Tibial nerve (tissue), 4 donors: ENCODE results near the gene RGL3. TPM values are rescaled to one million over a fixed set of nuclear protein-coding genes. Genes with fewer than 3 reads are reported as not detected.

Source experiments
- DNase-seq, 2 donors: peaks; one replicate each; pipeline ENCODE4 v3.0.0-alpha.2; 2019; ENCODE audit warnings: low spot score in 2 of 2
- H3K27ac ChIP-seq, 4 donors: fragments of 200-600 bp; sonication (generic) in 3 of 4; one replicate each; pipeline ENCODE4 v1.5.1; 2017 to 2019; ENCODE audit warnings: mild to moderate bottlenecking in 1 of 4
- H3K27me3 ChIP-seq, 2 donors: fragments of 200-600 bp; sonication (generic) in 1 of 2; one replicate each; pipeline versions ENCODE4 v1.5.1 to v1.6.0; 2017 to 2019
- H3K36me3 ChIP-seq, 3 donors: fragments of 200-600 bp; sonication (generic); one replicate each; pipeline ENCODE4 v1.5.1; 2018 to 2019
- H3K4me1 ChIP-seq, 4 donors: fragments of 200-600 bp; sonication (generic) in 3 of 4; one replicate each; pipeline ENCODE4 v1.5.1; 2017 to 2019
- H3K4me3 ChIP-seq, 4 donors: fragments of 200-600 bp; sonication (generic) in 3 of 4; one replicate each; pipeline ENCODE4 v1.5.1; 2017 to 2019; ENCODE audit warnings: mild to moderate bottlenecking in 1 of 4, moderate library complexity in 1 of 4
- H3K9me3 ChIP-seq, 4 donors: fragments of 200-600 bp; sonication (generic) in 3 of 4; one replicate each; pipeline ENCODE4 v1.5.1; 2017 to 2019
- EP300 ChIP-seq, 2 donors: sonication (generic); formaldehyde crosslinking; IDR thresholded peaks; one replicate each; pipeline ENCODE4 v1.6.1; 2017; ENCODE audit warnings: antibody characterized with exemption in 2 of 2, mild to moderate bottlenecking in 1 of 2
- POLR2A ChIP-seq, 2 donors: fragments of 450-650 bp; IDR thresholded peaks; one replicate each; pipeline ENCODE4 v1.6.1; 2017; ENCODE audit warnings: antibody characterized with exemption in 2 of 2, mild to moderate bottlenecking in 2 of 2, moderate library complexity in 2 of 2
- WGBS, 2 donors: methylation state at CpG; one replicate each; pipeline ENCODE4 v1.1.5; 2018; 5-methylcytosine and 5-hydroxymethylcytosine counted together
- total RNA-seq, 4 donors: library from RNA; depleted of rRNA; stranded (reverse); fragments of >200 nt; gene quantifications; one replicate each; pipeline ENCODE4 v1.1.0, GENCODE V29; 2016
- TF ChIP-seq, protein P1 (sequence below), 5 experiments: fragments of 200-600 bp in 3 of 5; fragments of 450-650 bp in 2 of 5; sonication (generic) in 3 of 5; IDR thresholded peaks; one replicate each; pipeline ENCODE4 v1.5.1; 2016 to 2019; ENCODE audit warnings: antibody characterized with exemption in 5 of 5, mild to moderate bottlenecking in 3 of 5, moderate library complexity in 2 of 5

The RGL3 gene
- total RNA-seq, 4 donors from 2014 or later, result 5.7 to 17.9 (median 11.0) TPM

DNA sequence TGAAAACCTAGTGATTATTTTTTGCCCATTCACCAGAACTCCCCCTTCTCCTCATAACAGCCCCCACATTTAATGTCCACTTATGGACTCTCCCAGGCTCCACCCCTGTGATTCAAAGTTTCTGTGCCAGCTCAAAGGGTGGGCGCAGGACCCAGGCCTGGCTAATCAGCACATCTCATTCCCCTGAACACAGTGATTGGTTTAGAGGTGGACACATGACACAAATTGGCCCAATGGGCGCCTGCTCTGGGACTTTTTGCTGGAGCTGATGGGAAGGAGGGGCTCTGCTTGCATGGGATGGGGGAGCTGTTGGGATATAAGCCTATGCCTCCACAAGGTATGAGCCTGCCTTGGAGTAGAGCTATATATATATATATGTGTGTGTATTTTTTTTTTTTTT, 28.8 kb downstream of the RGL3 start:
- H3K27me3 ChIP-seq, result no peaks in the 10 kb centered on the region
- WGBS, 2 donors, result 92 to 95% methylated on average over 2 of the region's 2 CpGs
- TF ChIP-seq POLR2A (IDR thresholded peaks at IDR 0.05) (no peak), EP300 (IDR thresholded peaks at IDR 0.05) (no peak)
- TF ChIP-seq, protein P1, sequence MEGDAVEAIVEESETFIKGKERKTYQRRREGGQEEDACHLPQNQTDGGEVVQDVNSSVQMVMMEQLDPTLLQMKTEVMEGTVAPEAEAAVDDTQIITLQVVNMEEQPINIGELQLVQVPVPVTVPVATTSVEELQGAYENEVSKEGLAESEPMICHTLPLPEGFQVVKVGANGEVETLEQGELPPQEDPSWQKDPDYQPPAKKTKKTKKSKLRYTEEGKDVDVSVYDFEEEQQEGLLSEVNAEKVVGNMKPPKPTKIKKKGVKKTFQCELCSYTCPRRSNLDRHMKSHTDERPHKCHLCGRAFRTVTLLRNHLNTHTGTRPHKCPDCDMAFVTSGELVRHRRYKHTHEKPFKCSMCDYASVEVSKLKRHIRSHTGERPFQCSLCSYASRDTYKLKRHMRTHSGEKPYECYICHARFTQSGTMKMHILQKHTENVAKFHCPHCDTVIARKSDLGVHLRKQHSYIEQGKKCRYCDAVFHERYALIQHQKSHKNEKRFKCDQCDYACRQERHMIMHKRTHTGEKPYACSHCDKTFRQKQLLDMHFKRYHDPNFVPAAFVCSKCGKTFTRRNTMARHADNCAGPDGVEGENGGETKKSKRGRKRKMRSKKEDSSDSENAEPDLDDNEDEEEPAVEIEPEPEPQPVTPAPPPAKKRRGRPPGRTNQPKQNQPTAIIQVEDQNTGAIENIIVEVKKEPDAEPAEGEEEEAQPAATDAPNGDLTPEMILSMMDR (IDR thresholded peaks at IDR 0.05), result no peak

DNA sequence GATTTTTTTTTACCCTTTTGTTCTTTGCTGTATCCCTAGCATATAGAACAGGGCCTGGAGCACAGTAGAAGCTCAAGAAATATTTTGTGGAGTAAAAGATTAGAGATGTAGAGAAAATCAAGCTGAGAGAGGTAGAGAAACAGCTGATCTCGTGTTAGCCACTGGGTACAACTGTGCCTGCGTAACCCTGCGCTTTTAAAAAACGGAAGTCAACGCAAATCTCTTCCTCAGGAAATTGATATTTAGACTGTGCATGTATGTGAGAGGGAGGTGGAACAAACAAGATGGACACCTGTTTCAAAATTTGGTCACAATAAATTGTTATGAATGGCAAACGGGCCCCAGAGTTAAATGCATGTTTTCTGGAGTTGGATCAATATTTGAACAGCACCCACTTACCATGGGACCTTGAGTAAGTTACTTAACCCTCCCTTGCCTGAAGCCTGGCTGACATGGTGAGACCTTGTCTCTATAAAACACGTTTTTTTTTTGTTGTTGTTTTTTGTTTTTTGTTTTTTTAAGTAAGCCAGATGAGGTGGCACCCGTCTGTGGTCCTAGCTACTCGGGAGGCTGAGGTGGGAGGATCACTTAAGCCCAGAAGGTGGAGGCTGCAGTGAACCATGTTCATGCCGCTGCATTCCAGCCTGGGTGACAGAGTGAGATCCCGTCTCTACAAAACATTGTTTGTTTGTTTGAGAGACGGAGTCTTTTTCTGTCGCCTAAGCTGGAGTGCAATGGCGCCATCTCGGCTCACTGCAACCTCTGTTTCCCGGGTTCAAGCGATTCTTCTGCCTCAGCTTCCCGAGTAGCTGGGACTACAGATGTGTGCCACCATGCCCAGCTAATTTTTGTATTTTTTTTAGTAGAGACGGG, 31.7 kb downstream of the RGL3 start:
- 72 to 76% methylated on average over 19 of the region's 19 CpGs for WGBS, 2 donors
- peaks cover 0 to 19% of the 10 kb centered on the region in 2 donors for H3K27me3 ChIP-seq
- no peak overlapping the region for H3K4me3 ChIP-seq
- TF ChIP-seq, protein P1 (IDR thresholded peaks at IDR 0.05), result no peak
- TF ChIP-seq POLR2A (IDR thresholded peaks at IDR 0.05) (no peak), EP300 (IDR thresholded peaks at IDR 0.05) (no peak)
- peaks cover 0 to 9% (median 0%) of the 10 kb centered on the region in 4 donors for H3K9me3 ChIP-seq
- H3K4me1 ChIP-seq, result peaks cover 0 to 21% (median 13%) of the 10 kb centered on the region in 4 donors
- no peaks in the 10 kb centered on the region for H3K36me3 ChIP-seq
- H3K27ac ChIP-seq, result peak overlapping the region in 2 of 4 donors; percentile 14 to 16
- no peak for DNase-seq

More for the DNA sequence above, 28.8 kb downstream of the RGL3 start:
- H3K4me3 ChIP-seq, result no peak overlapping the region
- peaks cover 0 to 9% (median 0%) of the 10 kb centered on the region in 4 donors for H3K9me3 ChIP-seq
- H3K27ac ChIP-seq, result no peak overlapping the region
- no peaks in the 10 kb centered on the region for H3K4me1 ChIP-seq
- H3K36me3 ChIP-seq, result no peaks in the 10 kb centered on the region
- DNase-seq, result no peak

DNA sequence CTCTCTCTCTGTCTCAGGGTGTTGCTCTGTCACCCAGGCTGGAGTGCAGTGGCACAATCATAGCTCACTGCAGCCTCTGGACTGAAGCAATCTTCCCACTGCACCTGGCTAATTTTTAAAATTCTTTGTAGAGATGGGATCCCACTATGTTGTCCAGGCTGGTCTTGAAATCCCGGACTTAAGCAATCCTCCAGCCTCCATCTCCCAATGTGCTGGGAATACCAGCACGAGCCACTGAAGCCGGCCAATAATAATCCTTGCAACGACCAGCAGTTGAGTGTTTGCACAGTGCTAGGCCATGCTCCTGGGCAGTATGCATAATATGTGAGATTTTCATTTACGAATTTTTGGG, 34.4 kb downstream of the RGL3 start:
- TF ChIP-seq EP300 (IDR thresholded peaks at IDR 0.05) (no peak), POLR2A (IDR thresholded peaks at IDR 0.05) (no peak)
- TF ChIP-seq, protein P1 (IDR thresholded peaks at IDR 0.05), result no peak
- 85 to 89% methylated on average over 5 of the region's 5 CpGs for WGBS, 2 donors
- DNase-seq, result no peak

DNA sequence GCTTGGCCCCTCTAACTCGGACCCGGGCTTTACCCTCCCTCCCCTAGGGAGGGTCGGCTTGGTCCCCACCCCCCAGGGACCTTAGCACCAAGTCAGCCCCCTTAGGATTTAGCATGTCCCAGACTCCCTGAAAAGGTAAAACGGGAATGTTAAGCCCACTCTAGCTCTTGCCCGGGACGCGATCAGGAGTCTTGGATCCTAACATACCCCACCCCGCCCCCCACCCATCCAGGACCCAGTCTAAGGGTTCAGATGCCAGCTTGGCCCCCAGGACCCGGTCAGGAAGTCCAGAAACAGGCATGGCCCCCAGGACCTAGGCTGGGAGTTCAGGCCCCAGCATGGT, 35.4 kb downstream of the RGL3 start:
- Histone ChIP-seq H3K4me3 (peak overlapping the region in 3 of 4 donors; percentile 20 to 44 (median 28)), H3K27me3 (peaks cover 0 to 31% of the 10 kb centered on the region in 2 donors), H3K36me3 (no peaks in the 10 kb centered on the region), H3K9me3 (no peaks in the 10 kb centered on the region), H3K27ac (peak overlapping the region in 1 of 4 donors; percentile 42), H3K4me1 (peaks cover 0 to 44% (median 30%) of the 10 kb centered on the region in 4 donors)
- no peak for DNase-seq
- TF ChIP-seq EP300 (IDR thresholded peaks at IDR 0.05), result no peak
- TF ChIP-seq, protein P1 (IDR thresholded peaks at IDR 0.05), result no peak
- TF ChIP-seq POLR2A (IDR thresholded peaks at IDR 0.05), result no peak
- 1 to 3% methylated on average over 9 of the region's 9 CpGs for WGBS, 2 donors

More for the DNA sequence above, 34.4 kb downstream of the RGL3 start:
- Histone ChIP-seq H3K4me3 (no peak overlapping the region), H3K4me1 (peaks cover 0 to 42% (median 30%) of the 10 kb centered on the region in 4 donors), H3K27me3 (peaks cover 0 to 31% of the 10 kb centered on the region in 2 donors), H3K36me3 (no peaks in the 10 kb centered on the region), H3K9me3 (no peaks in the 10 kb centered on the region), H3K27ac (no peak overlapping the region)
